Measurements from ENCODE around the gene F2R. TPM values are rescaled to one million over a fixed set of nuclear protein-coding genes. Genes with fewer than 3 reads are reported as not detected.

F2R gene
- total and polyA plus RNA-seq, 9 of the 15 experiments (the other 6 are each of a cell fraction or from before 2014, with no cell fraction given) = 4.0 to 34.7 (median 15.1) TPM

DNA sequence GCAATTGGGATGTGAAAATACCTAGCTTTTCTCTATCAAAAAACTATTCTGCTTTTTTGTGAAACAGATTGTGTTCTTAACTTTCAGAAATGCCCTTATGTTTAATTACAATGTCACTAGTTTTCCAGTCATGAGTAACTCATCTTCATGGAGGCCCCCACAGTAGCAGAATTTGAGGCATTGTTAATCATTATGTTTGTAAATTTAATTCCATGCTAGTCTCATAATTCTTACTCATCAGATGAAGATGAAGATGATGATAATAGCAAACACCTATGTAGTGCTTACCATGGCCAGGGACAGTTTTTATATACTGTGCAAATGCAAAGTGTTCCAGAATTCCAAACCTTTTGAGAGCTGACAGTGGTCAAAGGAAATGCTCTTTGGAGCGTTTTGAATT lies 27.7 kb upstream of the F2R start (continued):
- TF ChIP-seq, protein P1, sequence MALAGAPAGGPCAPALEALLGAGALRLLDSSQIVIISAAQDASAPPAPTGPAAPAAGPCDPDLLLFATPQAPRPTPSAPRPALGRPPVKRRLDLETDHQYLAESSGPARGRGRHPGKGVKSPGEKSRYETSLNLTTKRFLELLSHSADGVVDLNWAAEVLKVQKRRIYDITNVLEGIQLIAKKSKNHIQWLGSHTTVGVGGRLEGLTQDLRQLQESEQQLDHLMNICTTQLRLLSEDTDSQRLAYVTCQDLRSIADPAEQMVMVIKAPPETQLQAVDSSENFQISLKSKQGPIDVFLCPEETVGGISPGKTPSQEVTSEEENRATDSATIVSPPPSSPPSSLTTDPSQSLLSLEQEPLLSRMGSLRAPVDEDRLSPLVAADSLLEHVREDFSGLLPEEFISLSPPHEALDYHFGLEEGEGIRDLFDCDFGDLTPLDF (CRISPR knock-in tag; IDR thresholded peaks at IDR 0.05) = no peak
- no peak for TF ChIP-seq RHOXF2B (CRISPR knock-in tag; conservative IDR thresholded peaks at IDR 0.05)
- TF ChIP-seq, protein P2, sequence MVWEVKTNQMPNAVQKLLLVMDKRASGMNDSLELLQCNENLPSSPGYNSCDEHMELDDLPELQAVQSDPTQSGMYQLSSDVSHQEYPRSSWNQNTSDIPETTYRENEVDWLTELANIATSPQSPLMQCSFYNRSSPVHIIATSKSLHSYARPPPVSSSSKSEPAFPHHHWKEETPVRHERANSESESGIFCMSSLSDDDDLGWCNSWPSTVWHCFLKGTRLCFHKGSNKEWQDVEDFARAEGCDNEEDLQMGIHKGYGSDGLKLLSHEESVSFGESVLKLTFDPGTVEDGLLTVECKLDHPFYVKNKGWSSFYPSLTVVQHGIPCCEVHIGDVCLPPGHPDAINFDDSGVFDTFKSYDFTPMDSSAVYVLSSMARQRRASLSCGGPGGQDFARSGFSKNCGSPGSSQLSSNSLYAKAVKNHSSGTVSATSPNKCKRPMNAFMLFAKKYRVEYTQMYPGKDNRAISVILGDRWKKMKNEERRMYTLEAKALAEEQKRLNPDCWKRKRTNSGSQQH (CRISPR knock-in tag; IDR thresholded peaks at IDR 0.05) = no peak
- no peak for TF ChIP-seq SMAD1 (IDR thresholded peaks at IDR 0.05; ENCODE audit: low read depth, low read length, partially characterized antibody)
- TF ChIP-seq, protein P3, sequence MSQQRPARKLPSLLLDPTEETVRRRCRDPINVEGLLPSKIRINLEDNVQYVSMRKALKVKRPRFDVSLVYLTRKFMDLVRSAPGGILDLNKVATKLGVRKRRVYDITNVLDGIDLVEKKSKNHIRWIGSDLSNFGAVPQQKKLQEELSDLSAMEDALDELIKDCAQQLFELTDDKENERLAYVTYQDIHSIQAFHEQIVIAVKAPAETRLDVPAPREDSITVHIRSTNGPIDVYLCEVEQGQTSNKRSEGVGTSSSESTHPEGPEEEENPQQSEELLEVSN (IDR thresholded peaks at IDR 0.05; ENCODE audit: borderline replicate concordance in 1 of 2, extremely low read depth in 1 of 2, insufficient read depth in 1 of 2, insufficient read length in 1 of 2, low read depth in 1 of 2, low read length in 1 of 2, poor library complexity in 1 of 2, severe bottlenecking in 1 of 2) = no peak
- TF ChIP-seq, protein P4, sequence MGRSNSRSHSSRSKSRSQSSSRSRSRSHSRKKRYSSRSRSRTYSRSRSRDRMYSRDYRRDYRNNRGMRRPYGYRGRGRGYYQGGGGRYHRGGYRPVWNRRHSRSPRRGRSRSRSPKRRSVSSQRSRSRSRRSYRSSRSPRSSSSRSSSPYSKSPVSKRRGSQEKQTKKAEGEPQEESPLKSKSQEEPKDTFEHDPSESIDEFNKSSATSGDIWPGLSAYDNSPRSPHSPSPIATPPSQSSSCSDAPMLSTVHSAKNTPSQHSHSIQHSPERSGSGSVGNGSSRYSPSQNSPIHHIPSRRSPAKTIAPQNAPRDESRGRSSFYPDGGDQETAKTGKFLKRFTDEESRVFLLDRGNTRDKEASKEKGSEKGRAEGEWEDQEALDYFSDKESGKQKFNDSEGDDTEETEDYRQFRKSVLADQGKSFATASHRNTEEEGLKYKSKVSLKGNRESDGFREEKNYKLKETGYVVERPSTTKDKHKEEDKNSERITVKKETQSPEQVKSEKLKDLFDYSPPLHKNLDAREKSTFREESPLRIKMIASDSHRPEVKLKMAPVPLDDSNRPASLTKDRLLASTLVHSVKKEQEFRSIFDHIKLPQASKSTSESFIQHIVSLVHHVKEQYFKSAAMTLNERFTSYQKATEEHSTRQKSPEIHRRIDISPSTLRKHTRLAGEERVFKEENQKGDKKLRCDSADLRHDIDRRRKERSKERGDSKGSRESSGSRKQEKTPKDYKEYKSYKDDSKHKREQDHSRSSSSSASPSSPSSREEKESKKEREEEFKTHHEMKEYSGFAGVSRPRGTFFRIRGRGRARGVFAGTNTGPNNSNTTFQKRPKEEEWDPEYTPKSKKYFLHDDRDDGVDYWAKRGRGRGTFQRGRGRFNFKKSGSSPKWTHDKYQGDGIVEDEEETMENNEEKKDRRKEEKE (IDR thresholded peaks at IDR 0.05; ENCODE audit: borderline replicate concordance in 1 of 2, control insufficient read depth in 1 of 2, low read depth in 2 of 2, low read length in 1 of 2) = no peak
- TF ChIP-seq ZNF668 (CRISPR knock-in tag; IDR thresholded peaks at IDR 0.05) = no peak
- no peak for TF ChIP-seq SRSF3 (IDR thresholded peaks at IDR 0.05; ENCODE audit: insufficient read depth, low read length)
- no peak for TF ChIP-seq PYGO2 (tag; IDR thresholded peaks at IDR 0.05)
- no peak for TF ChIP-seq MTF1 (CRISPR knock-in tag; IDR thresholded peaks at IDR 0.05; ENCODE audit: borderline replicate concordance)
- TF ChIP-seq RCOR1 (IDR thresholded peaks at IDR 0.05; ENCODE audit: borderline replicate concordance in 1 of 2, low read depth in 2 of 2, low read length in 2 of 2) = no peak
- TF ChIP-seq BRD9 (IDR thresholded peaks at IDR 0.05; ENCODE audit: low read depth, partially characterized antibody) = no peak
- no peak for TF ChIP-seq RBM17 (IDR thresholded peaks at IDR 0.05; ENCODE audit: borderline replicate concordance, low read depth, low read length)
- TF ChIP-seq PHB2 (IDR thresholded peaks at IDR 0.05; ENCODE audit: low read depth) = no peak
- TF ChIP-seq DPF2 (IDR thresholded peaks at IDR 0.05) = no peak
